Stimulated activated CD4-positive, alpha-beta T cell treated with anti-CD3 and anti-CD28 coated beads, Interleukin-15, amount 100 ng/mL, for 48 hours (primary cell): ENCODE measurements around the gene PHKA2.
"Not testable (repeated sequence)": the region's sequence is repeated elsewhere in the genome, so short reads cannot be mapped to it uniquely, and the experiment has no call there.

Experiments used
- DNase-seq, 2 donors: peaks; one replicate each; pipeline ENCODE4 v3.0.0-alpha.2; 2020; ENCODE audit warnings: low read depth in 2 of 2

The PHKA2 gene, protein sequence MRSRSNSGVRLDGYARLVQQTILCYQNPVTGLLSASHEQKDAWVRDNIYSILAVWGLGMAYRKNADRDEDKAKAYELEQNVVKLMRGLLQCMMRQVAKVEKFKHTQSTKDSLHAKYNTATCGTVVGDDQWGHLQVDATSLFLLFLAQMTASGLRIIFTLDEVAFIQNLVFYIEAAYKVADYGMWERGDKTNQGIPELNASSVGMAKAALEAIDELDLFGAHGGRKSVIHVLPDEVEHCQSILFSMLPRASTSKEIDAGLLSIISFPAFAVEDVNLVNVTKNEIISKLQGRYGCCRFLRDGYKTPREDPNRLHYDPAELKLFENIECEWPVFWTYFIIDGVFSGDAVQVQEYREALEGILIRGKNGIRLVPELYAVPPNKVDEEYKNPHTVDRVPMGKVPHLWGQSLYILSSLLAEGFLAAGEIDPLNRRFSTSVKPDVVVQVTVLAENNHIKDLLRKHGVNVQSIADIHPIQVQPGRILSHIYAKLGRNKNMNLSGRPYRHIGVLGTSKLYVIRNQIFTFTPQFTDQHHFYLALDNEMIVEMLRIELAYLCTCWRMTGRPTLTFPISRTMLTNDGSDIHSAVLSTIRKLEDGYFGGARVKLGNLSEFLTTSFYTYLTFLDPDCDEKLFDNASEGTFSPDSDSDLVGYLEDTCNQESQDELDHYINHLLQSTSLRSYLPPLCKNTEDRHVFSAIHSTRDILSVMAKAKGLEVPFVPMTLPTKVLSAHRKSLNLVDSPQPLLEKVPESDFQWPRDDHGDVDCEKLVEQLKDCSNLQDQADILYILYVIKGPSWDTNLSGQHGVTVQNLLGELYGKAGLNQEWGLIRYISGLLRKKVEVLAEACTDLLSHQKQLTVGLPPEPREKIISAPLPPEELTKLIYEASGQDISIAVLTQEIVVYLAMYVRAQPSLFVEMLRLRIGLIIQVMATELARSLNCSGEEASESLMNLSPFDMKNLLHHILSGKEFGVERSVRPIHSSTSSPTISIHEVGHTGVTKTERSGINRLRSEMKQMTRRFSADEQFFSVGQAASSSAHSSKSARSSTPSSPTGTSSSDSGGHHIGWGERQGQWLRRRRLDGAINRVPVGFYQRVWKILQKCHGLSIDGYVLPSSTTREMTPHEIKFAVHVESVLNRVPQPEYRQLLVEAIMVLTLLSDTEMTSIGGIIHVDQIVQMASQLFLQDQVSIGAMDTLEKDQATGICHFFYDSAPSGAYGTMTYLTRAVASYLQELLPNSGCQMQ

GRCh38 chrX:18983666-18984380 lies at the start of gene PHKA2:
PHKA2 (minus strand) TSS chrX:18984114; CDS start chrX:18983932, 182 bp downstream.
- peak; percentile 4 to 27 for DNase-seq

DNA sequence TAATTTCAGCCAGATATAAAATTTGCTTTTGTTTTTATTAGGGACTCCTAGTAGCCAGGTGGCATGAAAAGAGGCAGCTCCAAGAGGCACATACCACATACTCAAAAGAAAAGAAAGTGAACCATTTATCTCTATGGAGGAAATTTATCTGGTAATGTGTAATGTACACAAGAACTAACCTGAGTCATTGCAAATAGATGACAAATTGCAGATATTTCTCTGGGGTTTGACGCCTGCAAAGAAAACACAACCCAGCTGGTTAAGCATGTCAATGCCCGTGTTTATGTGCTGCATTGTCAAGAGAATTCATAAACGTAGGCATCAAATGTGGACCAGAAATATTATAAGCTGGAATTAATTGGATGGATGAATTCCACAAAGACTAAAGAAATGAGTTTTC lies 46.9 kb upstream of the PHKA2 start:
- DNase-seq, result no peak

DNA sequence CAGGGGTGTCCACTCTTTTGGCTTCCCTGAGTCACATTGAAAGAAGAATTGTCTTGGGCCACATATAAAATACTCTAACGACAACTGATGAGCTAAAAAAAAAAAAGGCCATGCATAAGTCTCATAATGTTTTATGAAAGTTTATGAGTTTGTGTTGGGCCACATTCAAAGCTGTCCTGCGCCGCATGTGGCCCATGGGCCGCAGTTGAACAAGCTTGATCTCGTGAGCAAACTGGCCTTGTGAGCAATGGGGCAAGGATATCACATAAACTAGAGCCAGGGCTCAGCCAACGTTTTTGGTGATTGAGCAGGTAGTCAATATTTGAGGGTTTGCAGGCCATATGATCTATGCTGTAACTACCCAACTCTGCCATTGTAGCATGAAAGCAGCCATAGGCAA lies 44.6 kb upstream of the PHKA2 start:
- no peak for DNase-seq

GRCh38 chrX:19024366-19024765 lies 40.5 kb upstream of the PHKA2 start:
- no peak for DNase-seq

DNA sequence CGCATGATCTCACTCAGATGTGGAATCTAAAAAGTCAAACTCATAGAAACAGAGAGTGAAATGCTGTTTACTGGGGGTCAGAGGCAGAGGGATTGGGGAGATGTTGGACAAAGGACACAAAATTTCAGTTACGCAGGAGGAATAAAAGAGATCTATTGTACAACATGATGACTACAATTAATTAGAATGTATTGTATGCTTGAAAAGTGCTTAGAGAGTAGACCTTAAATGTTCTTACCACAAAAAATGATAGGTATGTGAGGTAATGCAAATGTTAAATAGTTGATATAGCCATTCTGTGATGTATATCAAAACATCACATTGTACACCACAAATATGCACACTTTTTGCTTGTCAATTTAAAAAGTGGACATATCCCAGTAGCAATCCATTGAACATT lies 36.1 kb upstream of the PHKA2 start:
- DNase-seq, result no peak

- DNase-seq, result no peak
These were observed 33.4 kb upstream of the PHKA2 start for GRCh38 chrX:19017271-19017670.

DNA sequence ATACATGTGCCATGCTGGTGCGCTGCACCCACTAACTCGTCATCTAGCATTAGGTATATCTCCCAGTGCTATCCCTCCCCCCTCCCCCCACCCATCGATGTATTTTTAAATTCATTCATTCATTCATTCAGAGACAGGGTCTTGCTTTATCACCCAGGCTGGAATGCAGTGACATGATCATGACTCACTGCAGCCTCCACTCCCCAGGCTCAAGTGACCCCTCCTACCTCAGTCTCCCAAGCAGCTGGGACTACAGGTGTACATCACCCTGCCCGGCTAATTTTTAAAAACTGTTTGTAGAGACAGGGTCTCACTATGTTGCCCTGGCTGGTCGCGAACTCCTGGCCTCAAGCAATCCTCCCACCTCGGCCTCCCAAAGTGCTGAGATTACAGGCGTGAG lies 32.7 kb upstream of the PHKA2 start:
- not testable (repeated sequence) for DNase-seq

- no peak for DNase-seq
These were observed 24.0 kb upstream of the PHKA2 start for GRCh38 chrX:19007868-19008267.

- no peak for DNase-seq
These were observed 23.1 kb upstream of the PHKA2 start for GRCh38 chrX:19007011-19007410.

- DNase-seq, result no peak
These were observed 22.0 kb upstream of the PHKA2 start for GRCh38 chrX:19005909-19006308.

GRCh38 chrX:19003756-19004155 lies 19.8 kb upstream of the PHKA2 start:
- no peak for DNase-seq

DNA sequence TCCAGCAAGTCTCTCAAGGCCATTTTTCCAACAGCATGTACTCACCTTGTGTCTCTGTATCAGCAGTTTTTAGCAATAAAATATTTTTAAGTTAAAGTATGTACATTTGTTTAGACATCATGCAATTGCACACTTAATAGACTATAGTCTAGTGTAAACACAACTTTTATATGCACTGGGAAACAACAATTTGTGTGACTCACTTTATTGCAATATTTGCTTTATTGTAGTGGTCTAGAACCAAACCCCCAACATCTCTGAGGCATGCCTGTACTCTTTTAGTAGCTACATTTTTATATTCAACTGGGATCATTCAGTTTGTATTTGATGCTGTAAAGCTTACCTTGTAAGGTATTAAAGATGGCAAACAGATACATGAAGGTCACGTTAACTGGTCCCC lies 14.7 kb upstream of the PHKA2 start:
- no peak for DNase-seq

DNA sequence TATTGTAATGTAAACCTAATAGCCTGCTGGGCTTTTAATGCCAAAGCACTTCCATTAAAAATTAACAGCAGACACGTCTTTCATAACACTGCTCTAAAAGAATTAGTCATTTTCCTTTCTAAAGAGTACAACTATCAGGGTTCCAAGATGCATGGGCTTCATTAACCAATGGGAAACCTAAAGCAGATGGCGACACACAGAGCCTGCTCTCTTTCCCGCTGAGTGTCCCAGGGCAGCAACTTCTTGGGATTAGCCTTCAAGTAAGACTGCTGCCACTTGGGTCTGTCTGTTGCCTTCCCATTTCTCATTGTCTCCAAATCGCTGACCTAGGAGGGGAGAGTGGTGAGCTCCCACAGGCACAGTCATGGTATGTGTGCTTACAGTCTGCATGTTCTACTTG lies 14.0 kb upstream of the PHKA2 start:
- no peak for DNase-seq

DNA sequence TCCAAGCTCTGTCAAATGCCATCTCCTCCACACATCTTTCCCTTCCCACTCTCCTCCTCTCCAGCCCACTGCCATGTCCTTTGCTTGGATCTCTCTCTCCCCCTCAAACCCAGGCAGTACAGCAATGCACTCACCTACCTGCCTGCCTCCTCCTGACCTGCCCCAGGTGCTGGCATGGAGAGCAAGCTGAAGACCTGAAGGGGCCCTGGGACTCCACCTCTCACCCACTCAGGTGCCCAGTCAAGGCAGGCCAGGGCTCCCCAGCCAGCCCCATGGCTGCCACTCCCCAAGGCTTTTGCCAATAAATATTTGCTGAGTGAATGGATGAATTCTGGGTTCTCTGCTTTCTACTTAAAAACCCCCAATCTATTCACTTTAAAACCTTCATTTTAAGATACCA lies 12.6 kb upstream of the PHKA2 start:
- no peak for DNase-seq

GRCh38 chrX:18995221-18995620 lies 11.3 kb upstream of the PHKA2 start:
- no peak for DNase-seq

DNA sequence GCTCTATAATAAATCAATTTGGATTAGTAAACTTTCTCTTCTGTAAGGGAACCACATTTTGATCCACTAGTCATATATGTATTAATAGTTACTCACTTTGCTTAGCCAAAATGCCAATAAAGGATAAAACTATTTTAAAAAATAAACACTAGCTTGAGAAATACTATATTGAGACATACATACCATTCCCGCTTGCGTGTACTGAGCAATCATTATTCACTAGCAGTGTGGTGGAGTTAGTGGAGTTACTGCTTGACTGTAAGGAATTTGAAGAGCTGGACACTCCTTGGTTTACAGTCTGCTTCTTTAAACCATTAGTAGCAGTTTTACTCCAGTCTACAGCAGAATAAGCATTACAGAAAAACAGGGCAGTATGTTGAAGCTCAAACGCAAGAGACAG lies 10.8 kb upstream of the PHKA2 start:
- DNase-seq, result no peak

GRCh38 chrX:18992829-18993228 lies 8.9 kb upstream of the PHKA2 start:
- DNase-seq, result no peak

DNA sequence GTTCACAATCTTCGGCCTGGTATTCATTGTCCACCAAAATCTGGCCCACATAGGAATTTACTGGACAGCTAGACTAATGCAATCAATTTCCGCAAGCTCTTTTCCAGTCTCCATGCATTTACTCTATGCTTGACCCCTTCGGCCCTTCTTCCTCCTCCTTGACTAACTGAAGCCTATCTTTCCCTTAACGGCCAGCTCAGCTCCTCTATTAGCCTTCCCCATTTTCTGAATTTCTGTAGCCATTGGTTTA lies 1.2 kb upstream of the PHKA2 start:
- DNase-seq, result no peak

DNA sequence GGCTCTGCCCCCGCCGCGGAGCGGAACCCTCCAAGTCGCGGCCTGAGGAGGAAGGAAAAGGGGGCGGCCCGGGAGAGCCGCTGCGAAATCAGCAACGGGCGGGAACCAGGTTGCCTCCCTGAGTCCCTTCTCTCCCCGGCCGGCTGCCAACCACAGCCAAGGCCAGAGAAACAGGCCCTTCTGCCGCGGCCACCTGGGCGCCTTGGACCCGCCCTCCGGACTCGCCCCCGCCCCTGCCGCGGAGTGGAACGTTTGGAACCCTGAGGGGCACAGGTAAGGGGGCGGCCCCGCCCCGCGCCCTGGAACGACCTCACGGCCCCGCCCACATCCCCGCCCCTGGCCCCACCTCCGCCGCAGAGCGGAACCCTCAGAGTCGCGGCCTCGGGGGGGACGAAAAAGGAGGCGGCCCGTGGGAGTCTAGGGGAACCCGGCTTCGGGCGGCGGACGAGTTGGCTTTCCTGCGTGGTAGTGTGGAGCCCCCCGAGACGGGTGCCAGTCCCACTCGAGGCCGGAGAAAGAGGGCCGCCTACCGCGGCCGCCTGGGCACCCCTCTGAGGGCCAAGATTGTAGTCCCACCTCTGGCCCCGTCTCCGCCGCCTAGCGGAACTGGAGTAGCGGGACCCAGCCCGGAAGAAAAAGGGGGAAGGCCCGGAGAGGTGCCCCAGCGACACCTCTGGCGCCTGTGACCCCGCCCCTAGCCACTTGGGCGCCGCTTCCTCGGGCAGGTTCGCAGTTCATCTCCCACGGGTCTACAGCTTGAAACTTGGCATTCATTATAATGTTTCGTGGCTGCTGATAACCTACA lies 669 bp upstream of the PHKA2 start:
- peak; percentile 68 to 72 for DNase-seq

GRCh38 chrX:18981124-18981807 lies 2.6 kb downstream of the PHKA2 start:
- no peak for DNase-seq
